ENCODE measurements around the gene KRTAP10-3. TPM values are rescaled to one million over a fixed set of nuclear protein-coding genes. Genes with fewer than 3 reads are reported as not detected.

Gene KRTAP10-3
- total RNA-seq, 1 experiment from 2014 or later: not detected

DNA sequence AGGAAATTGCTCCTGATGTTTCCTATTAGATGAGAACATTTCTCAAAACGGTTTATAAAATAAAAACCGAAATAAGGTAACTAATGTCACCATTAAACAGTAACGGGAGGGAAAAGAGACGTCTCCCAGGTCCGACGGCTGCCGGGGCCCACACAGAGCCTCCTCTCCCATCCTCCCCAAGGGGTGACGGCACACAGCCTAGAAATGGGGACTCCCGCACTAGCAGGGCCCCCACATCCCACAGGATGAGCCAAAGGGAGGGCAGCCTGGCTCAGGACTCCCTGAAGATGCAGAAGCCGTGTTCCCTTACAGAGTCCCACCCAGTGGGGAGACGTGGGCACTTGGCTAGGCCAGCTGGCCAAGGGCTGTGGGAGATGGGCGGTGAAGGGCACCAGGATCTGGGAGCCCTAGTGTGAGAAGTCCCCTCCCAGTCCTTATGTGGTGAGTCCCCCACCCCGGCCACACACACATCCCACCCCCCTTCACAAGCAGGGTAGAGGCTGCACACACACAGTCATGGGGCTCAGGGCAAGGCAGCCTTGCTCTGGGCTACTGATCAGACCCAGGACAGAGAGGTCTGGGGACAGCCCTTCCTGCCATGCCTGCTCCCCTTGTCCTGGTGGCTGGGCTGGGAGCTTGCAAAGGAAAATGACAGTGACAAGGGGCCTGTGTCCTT, 3.3 kb downstream of the KRTAP10-3 start:
- H3K9me3 ChIP-seq (ENCODE audit: control insufficient read depth, insufficient read depth, low read depth, low read length): no peaks in the 10 kb centered on the region
- TF ChIP-seq TCF7L2 (IDR thresholded peaks at IDR 0.05; ENCODE audit: low read depth, low read length) (no peak), POLR2AphosphoS5 (IDR thresholded peaks at IDR 0.05; ENCODE audit: low read depth, low read length) (no peak), SIN3A (IDR thresholded peaks at IDR 0.05; ENCODE audit: borderline replicate concordance, insufficient read depth, low read depth, low read length) (no peak)
- TF ChIP-seq, protein P1, sequence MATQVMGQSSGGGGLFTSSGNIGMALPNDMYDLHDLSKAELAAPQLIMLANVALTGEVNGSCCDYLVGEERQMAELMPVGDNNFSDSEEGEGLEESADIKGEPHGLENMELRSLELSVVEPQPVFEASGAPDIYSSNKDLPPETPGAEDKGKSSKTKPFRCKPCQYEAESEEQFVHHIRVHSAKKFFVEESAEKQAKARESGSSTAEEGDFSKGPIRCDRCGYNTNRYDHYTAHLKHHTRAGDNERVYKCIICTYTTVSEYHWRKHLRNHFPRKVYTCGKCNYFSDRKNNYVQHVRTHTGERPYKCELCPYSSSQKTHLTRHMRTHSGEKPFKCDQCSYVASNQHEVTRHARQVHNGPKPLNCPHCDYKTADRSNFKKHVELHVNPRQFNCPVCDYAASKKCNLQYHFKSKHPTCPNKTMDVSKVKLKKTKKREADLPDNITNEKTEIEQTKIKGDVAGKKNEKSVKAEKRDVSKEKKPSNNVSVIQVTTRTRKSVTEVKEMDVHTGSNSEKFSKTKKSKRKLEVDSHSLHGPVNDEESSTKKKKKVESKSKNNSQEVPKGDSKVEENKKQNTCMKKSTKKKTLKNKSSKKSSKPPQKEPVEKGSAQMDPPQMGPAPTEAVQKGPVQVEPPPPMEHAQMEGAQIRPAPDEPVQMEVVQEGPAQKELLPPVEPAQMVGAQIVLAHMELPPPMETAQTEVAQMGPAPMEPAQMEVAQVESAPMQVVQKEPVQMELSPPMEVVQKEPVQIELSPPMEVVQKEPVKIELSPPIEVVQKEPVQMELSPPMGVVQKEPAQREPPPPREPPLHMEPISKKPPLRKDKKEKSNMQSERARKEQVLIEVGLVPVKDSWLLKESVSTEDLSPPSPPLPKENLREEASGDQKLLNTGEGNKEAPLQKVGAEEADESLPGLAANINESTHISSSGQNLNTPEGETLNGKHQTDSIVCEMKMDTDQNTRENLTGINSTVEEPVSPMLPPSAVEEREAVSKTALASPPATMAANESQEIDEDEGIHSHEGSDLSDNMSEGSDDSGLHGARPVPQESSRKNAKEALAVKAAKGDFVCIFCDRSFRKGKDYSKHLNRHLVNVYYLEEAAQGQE (IDR thresholded peaks at IDR 0.05; ENCODE audit: insufficient read depth in 1 of 2, low read depth in 2 of 2, low read length in 1 of 2): no peak
- TF ChIP-seq, protein P2, sequence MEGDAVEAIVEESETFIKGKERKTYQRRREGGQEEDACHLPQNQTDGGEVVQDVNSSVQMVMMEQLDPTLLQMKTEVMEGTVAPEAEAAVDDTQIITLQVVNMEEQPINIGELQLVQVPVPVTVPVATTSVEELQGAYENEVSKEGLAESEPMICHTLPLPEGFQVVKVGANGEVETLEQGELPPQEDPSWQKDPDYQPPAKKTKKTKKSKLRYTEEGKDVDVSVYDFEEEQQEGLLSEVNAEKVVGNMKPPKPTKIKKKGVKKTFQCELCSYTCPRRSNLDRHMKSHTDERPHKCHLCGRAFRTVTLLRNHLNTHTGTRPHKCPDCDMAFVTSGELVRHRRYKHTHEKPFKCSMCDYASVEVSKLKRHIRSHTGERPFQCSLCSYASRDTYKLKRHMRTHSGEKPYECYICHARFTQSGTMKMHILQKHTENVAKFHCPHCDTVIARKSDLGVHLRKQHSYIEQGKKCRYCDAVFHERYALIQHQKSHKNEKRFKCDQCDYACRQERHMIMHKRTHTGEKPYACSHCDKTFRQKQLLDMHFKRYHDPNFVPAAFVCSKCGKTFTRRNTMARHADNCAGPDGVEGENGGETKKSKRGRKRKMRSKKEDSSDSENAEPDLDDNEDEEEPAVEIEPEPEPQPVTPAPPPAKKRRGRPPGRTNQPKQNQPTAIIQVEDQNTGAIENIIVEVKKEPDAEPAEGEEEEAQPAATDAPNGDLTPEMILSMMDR (IDR thresholded peaks at IDR 0.05): no peak
- H3K27ac ChIP-seq (ENCODE audit: low read length): no peak overlapping the region
- ChIA-PET CTCF (no interaction called here), POLR2A (no interaction called here)
- in situ Hi-C loops (cut with HindIII; ENCODE audit: low pct_unique_long_range_greater_than_20kb, low sequenced_read_pairs): no loop called here
- no peak for ATAC-seq
- no peaks in the 10 kb centered on the region for H3K36me3 ChIP-seq (ENCODE audit: control insufficient read depth, insufficient read depth, low read length)
- H3K4me3 ChIP-seq (ENCODE audit: low read depth in 2 of 2, low read length in 2 of 2): no peak overlapping the region
- BruUV-seq (replicated peaks): no TSS peak
- no peaks in the 10 kb centered on the region for H3K27me3 ChIP-seq (ENCODE audit: control insufficient read depth, insufficient read depth, low read length)
- H3K4me1 ChIP-seq (ENCODE audit: control insufficient read depth, insufficient read depth, low read length): no peaks in the 10 kb centered on the region
- intact Hi-C loops (cut with micrococcal nuclease; ENCODE audit: unreplicated experiment): no loop called here
- no peak for DNase-seq (ENCODE audit: low read depth, low spot score)

DNA sequence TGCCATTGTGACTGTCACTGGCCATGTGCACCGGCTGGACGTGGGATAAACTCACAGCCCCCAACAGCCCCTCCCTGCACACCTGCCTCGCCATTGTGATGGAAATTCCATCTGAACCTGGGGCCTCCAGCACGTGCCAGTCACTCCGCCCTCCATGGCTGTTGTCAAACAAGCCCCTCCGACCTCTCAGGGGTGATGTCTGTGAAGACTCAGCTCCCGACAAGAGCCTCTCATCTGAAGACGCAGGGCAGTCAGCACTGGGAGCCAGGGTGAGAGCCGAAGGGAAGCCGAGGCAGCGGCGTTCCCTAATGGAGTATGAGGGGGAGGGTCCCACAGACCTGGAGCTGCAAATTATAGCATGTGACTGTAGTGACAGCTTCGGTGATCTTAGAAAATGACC, 5.9 kb downstream of the KRTAP10-3 start:
- TF ChIP-seq, protein P1 (IDR thresholded peaks at IDR 0.05; ENCODE audit: insufficient read depth in 1 of 2, low read depth in 2 of 2, low read length in 1 of 2): no peak
- TF ChIP-seq, protein P2 (IDR thresholded peaks at IDR 0.05): no peak
- TF ChIP-seq TCF7L2 (IDR thresholded peaks at IDR 0.05; ENCODE audit: low read depth, low read length) (no peak), SIN3A (IDR thresholded peaks at IDR 0.05; ENCODE audit: borderline replicate concordance, insufficient read depth, low read depth, low read length) (no peak), POLR2AphosphoS5 (IDR thresholded peaks at IDR 0.05; ENCODE audit: low read depth, low read length) (no peak)
- H3K36me3 ChIP-seq (ENCODE audit: control insufficient read depth, insufficient read depth, low read length): no peaks in the 10 kb centered on the region
- BruUV-seq (replicated peaks): no TSS peak
- in situ Hi-C loops (cut with HindIII; ENCODE audit: low pct_unique_long_range_greater_than_20kb, low sequenced_read_pairs): no loop called here
- DNase-seq (ENCODE audit: low read depth, low spot score) (no peak), ATAC-seq (no peak)
- H3K9me3 ChIP-seq (ENCODE audit: control insufficient read depth, insufficient read depth, low read depth, low read length): no peaks in the 10 kb centered on the region
- CTCF ChIA-PET: no interaction called here
- intact Hi-C loops (cut with micrococcal nuclease; ENCODE audit: unreplicated experiment): no loop called here
- POLR2A ChIA-PET: no interaction called here
- H3K27ac ChIP-seq (ENCODE audit: low read length): no peak overlapping the region
- no peak overlapping the region for H3K4me3 ChIP-seq (ENCODE audit: low read depth in 2 of 2, low read length in 2 of 2)
- H3K4me1 ChIP-seq (ENCODE audit: control insufficient read depth, insufficient read depth, low read length): no peaks in the 10 kb centered on the region
- H3K27me3 ChIP-seq (ENCODE audit: control insufficient read depth, insufficient read depth, low read length): no peaks in the 10 kb centered on the region
